Measurements from ENCODE around the gene RPL23.

The RPL23 gene

DNA sequence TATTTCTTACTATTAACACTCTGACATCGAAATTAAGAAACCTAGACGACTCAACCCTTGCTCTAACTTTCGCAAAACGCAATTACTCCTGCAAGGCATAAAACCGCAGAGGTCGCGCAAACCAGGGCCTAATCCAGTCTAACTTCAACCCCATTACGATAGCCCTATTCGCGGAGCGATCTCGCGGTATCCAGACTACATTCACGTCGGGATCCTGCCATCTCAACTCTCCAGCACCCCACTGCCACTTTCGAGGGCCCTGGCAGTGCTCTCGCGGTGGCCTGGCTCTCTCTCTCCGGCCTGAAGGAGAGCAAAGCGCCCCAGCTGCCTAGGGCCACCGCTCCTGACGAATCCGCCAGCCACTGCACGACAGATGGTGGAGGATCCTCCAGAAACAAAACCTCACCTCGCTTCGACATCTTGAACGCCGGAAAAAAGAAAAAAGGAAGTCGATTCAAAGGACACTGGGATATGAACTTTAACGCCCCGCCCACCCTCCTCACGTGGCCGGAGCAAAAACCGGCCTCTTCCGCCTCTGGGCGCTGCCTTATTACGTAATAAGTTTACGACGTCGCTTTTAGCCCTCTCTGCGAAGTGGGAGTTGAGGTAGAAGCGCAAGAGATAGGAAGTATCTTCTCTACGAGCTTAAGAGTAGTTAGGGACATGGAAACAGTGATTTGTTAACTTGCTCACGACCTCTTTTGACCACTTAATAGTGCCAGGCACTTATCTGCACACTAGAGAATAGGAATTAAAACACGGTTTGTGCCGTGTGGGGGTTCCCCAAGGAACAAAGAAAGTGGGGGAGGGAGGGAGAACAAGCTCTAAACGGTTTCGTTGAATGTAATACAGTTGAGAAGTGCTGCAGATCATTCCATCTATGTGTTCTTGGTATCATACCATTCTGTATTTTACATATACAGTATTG lies at the start of gene RPL23:
Gene RPL23 (minus strand): TSS at position 430 of the 928 bp plus-strand sequence. CDS start 11 bp downstream, at position 419.
- Histone ChIP-seq H3K9me3 (ENCODE audit: severe bottlenecking) (no peaks in the 10 kb centered on the region), H3K36me3 (peaks cover 47% of the 10 kb centered on the region), H3K27me3 (ENCODE audit: insufficient read depth, low read depth, severe bottlenecking) (no peaks in the 10 kb centered on the region), H3K27ac (peak within 1 kb of the TSS; percentile 85), H3K4me3 (ENCODE audit: low read depth, low read length) (peak within 1 kb of the TSS; percentile 91)
- TF ChIP-seq, protein P1, sequence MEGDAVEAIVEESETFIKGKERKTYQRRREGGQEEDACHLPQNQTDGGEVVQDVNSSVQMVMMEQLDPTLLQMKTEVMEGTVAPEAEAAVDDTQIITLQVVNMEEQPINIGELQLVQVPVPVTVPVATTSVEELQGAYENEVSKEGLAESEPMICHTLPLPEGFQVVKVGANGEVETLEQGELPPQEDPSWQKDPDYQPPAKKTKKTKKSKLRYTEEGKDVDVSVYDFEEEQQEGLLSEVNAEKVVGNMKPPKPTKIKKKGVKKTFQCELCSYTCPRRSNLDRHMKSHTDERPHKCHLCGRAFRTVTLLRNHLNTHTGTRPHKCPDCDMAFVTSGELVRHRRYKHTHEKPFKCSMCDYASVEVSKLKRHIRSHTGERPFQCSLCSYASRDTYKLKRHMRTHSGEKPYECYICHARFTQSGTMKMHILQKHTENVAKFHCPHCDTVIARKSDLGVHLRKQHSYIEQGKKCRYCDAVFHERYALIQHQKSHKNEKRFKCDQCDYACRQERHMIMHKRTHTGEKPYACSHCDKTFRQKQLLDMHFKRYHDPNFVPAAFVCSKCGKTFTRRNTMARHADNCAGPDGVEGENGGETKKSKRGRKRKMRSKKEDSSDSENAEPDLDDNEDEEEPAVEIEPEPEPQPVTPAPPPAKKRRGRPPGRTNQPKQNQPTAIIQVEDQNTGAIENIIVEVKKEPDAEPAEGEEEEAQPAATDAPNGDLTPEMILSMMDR (IDR thresholded peaks at IDR 0.05; ENCODE audit: low read depth, low read length): no peak
- peak; percentile 96 for DNase-seq

GRCh38 chr17:38900978-38901656 lies 47.6 kb upstream of the RPL23 start:
- H3K4me3 ChIP-seq (ENCODE audit: low read depth, low read length): no peak overlapping the region
- H3K36me3 ChIP-seq: peaks cover 24% of the 10 kb centered on the region
- no peak overlapping the region for H3K27ac ChIP-seq
- H3K27me3 ChIP-seq (ENCODE audit: insufficient read depth, low read depth, severe bottlenecking): no peaks in the 10 kb centered on the region
- H3K9me3 ChIP-seq (ENCODE audit: severe bottlenecking): no peaks in the 10 kb centered on the region
- TF ChIP-seq, protein P1 (IDR thresholded peaks at IDR 0.05; ENCODE audit: low read depth, low read length): no peak
- no peak for DNase-seq

DNA sequence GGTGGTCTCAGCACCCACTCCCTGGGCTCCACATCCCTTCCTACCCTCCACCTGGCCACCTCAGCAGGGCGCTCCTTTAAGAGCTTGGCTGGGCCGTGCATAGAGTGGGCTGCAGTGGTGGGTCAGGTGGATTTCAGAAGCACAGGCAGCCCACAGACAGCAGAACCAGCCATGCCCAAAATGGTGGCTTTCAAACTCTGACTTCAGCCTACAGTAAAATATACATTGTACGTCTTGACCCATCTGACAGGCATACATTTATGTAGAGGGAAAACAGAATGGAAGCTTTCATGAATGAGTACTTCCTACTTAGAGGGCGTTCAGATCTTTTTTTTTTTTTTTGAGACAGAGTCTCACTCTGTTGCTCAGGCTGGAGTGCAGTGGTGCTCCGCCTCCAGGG lies 45.9 kb upstream of the RPL23 start:
- Histone ChIP-seq H3K4me3 (ENCODE audit: low read depth, low read length) (no peak overlapping the region), H3K27ac (peak overlapping the region; percentile 76), H3K27me3 (ENCODE audit: insufficient read depth, low read depth, severe bottlenecking) (no peaks in the 10 kb centered on the region), H3K36me3 (peaks cover 20% of the 10 kb centered on the region), H3K9me3 (ENCODE audit: severe bottlenecking) (no peaks in the 10 kb centered on the region)
- DNase-seq: no peak
- TF ChIP-seq, protein P1 (IDR thresholded peaks at IDR 0.05; ENCODE audit: low read depth, low read length): no peak

DNA sequence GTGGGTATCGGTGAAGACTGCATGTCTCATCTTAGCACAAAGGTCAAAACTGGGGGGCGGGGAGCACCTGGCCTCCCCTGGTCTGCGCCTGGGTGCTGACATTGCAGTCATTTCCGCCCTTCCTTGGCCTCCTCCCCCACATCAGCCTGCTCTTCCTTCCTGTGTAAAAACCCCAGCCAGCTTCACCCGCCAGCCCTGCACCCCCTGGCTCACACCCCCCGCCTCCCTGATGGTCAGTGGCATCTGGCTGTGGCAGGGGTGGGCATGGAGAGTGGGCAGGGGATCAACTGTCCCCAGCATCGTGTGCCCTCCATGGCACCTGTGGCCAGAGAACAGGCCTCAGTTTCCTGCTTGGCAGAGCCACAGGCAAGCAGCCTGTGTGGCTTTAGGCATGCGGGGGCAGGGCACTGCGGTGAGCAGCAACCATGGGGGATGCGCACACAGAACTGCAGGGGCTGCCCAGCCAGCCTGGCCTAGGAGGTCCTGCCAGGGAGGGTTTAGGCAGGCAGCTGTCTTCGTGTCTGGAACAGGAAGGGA lies 45.4 kb upstream of the RPL23 start:
- Histone ChIP-seq H3K9me3 (ENCODE audit: severe bottlenecking) (no peaks in the 10 kb centered on the region), H3K27me3 (ENCODE audit: insufficient read depth, low read depth, severe bottlenecking) (no peaks in the 10 kb centered on the region), H3K4me3 (ENCODE audit: low read depth, low read length) (no peak overlapping the region), H3K27ac (peak overlapping the region; percentile 76), H3K36me3 (peaks cover 19% of the 10 kb centered on the region)
- TF ChIP-seq, protein P1 (IDR thresholded peaks at IDR 0.05; ENCODE audit: low read depth, low read length): no peak
- no peak for DNase-seq

DNA sequence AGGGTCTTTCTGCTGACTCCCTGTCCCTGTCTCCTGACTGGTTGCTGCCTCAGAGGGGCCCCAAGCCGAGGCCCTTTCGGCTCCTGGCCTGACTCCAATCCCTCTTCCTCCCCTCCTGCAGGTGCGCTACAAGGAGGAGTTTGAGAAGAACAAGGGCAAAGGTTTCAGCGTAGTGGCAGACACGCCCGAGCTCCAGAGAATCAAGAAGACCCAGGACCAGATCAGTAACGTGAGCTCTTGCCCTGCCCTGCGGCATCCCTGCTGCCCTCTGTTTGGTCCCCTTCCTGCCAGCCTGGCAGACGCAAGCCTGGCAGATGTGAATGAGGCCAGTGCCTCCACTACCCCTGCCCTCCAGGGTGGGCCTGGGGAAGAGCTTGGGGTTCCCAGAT lies 44.8 kb upstream of the RPL23 start:
- peaks cover 14% of the 10 kb centered on the region for H3K36me3 ChIP-seq
- no peaks in the 10 kb centered on the region for H3K9me3 ChIP-seq (ENCODE audit: severe bottlenecking)
- TF ChIP-seq, protein P1 (IDR thresholded peaks at IDR 0.05; ENCODE audit: low read depth, low read length): no peak
- H3K4me3 ChIP-seq (ENCODE audit: low read depth, low read length): no peak overlapping the region
- H3K27me3 ChIP-seq (ENCODE audit: insufficient read depth, low read depth, severe bottlenecking): no peaks in the 10 kb centered on the region
- peak overlapping the region; percentile 76 for H3K27ac ChIP-seq
- no peak for DNase-seq
